Breast epithelium (tissue), 4 donors: ENCODE data around the gene GON4L. TPM values are rescaled to one million over a fixed set of nuclear protein-coding genes. Genes with fewer than 3 reads are reported as not detected.
"Not testable (repeated sequence)": the region's sequence is repeated elsewhere in the genome, so short reads cannot be mapped to it uniquely, and the experiment has no call there.

Experiments used
- DNase-seq, 2 donors: peaks; one replicate each; pipeline ENCODE4 v3.0.0-alpha.2; 2019; ENCODE audit warnings: low spot score in 2 of 2
- H3K27ac ChIP-seq, 2 donors: fragments of 200-600 bp; sonication (generic) in 1 of 2; one replicate each; pipeline ENCODE4 v1.5.1; 2016 to 2019; ENCODE audit warnings: mild to moderate bottlenecking in 1 of 2
- H3K27me3 ChIP-seq, 2 donors: fragments of 200-600 bp; sonication (generic) in 1 of 2; one replicate each; pipeline versions ENCODE4 v1.5.1 to v1.6.0; 2017 to 2019; ENCODE audit warnings: control low read depth in 1 of 2, mild to moderate bottlenecking in 1 of 2
- H3K36me3 ChIP-seq: fragments of 200-600 bp; one replicate; pipeline ENCODE4 v1.5.1; 2019
- H3K4me1 ChIP-seq, 2 donors: fragments of 200-600 bp; sonication (generic); one replicate each; pipeline ENCODE4 v1.5.1; 2016 to 2019; ENCODE audit warnings: control low read depth in 1 of 2
- H3K4me3 ChIP-seq, 3 donors: fragments of 200-600 bp; sonication (generic); 1 replicate in 2 of 3; 2 replicates in 1 of 3; pipeline ENCODE4 v1.5.1; 2016 to 2019; ENCODE audit warnings: mild to moderate bottlenecking in 3 of 3, moderate library complexity in 2 of 3
- H3K9me3 ChIP-seq, 2 donors: fragments of 200-600 bp; sonication (generic) in 1 of 2; one replicate each; pipeline ENCODE4 v1.5.1; 2016 to 2019; ENCODE audit warnings: control low read depth in 1 of 2
- POLR2A ChIP-seq: fragments of 450-650 bp; IDR thresholded peaks from one replicate; pipeline ENCODE4 v1.6.1; 2016; ENCODE audit warnings: antibody characterized with exemption, mild to moderate bottlenecking, moderate library complexity
- POLR2AphosphoS5 ChIP-seq, 3 donors: sonication (generic); formaldehyde crosslinking; IDR thresholded peaks; one replicate each; pipeline ENCODE4 v1.6.1; 2017; ENCODE audit warnings: antibody characterized with exemption in 3 of 3
- intact Hi-C: fragments of 100-400 bp; cut with DNase I; formaldehyde crosslinking; loops from one replicate; pipeline ENCODE4 v1.15.1; 2023; ENCODE audit warnings: low total_unique reads
- total RNA-seq, 3 donors: library from RNA; depleted of rRNA; stranded (reverse); fragments of >200 nt; gene quantifications; one replicate each; pipeline ENCODE4 v1.1.0, GENCODE V29; 2016
- TF ChIP-seq, protein P1 (sequence below), 3 donors: fragments of 450-650 bp; IDR thresholded peaks; one replicate each; pipeline ENCODE4 v1.5.1; 2016 to 2017; ENCODE audit warnings: antibody characterized with exemption in 3 of 3, mild to moderate bottlenecking in 3 of 3, moderate library complexity in 3 of 3

GON4L gene
- total RNA-seq, 3 donors from 2014 or later, result 33.3 to 56.4 (median 56.1) TPM

DNA sequence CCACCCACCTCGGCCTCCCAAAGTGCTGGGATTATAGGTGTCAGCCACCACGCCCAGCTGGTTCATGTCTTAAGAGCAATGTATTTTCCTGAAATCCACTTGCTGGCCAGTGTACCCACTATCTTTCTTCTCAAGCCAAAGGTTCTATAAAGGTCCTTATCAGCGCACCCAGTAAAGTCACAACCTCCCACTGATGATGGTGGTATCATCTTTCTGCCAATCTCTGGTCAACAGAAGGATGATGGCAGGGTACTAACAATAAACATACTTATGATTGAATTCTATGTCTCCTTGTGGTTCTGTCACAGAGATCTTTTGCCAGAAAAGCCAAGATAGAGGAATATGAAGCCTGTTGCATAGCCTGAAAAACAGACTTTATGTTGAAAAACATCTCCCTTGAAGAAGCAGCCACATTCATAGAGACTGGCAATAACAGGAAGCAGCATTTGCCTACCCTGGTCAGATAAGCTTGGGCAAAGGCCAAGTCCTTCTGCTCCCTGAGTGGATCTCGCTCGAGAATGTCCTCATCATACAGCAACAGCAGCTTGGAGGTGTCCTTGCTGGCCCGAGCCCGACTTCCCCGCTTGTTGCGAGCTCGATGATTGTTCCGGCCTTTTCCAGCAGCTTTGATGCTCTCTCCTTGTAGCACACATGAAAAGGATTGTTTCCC lies 95.1 kb downstream of the GON4L start:
- intact Hi-C loops, result no loop called here
- H3K4me1 ChIP-seq, result no peaks in the 10 kb centered on the region
- TF ChIP-seq, protein P1, sequence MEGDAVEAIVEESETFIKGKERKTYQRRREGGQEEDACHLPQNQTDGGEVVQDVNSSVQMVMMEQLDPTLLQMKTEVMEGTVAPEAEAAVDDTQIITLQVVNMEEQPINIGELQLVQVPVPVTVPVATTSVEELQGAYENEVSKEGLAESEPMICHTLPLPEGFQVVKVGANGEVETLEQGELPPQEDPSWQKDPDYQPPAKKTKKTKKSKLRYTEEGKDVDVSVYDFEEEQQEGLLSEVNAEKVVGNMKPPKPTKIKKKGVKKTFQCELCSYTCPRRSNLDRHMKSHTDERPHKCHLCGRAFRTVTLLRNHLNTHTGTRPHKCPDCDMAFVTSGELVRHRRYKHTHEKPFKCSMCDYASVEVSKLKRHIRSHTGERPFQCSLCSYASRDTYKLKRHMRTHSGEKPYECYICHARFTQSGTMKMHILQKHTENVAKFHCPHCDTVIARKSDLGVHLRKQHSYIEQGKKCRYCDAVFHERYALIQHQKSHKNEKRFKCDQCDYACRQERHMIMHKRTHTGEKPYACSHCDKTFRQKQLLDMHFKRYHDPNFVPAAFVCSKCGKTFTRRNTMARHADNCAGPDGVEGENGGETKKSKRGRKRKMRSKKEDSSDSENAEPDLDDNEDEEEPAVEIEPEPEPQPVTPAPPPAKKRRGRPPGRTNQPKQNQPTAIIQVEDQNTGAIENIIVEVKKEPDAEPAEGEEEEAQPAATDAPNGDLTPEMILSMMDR (IDR thresholded peaks at IDR 0.05), result no peak
- TF ChIP-seq POLR2AphosphoS5 (IDR thresholded peaks at IDR 0.05) (no peak), POLR2A (no peak)
- no peak for DNase-seq
- H3K27ac ChIP-seq, result no peak overlapping the region
- no peak overlapping the region for H3K4me3 ChIP-seq
- no peaks in the 10 kb centered on the region for H3K9me3 ChIP-seq
- no peaks in the 10 kb centered on the region for H3K27me3 ChIP-seq
- no peaks in the 10 kb centered on the region for H3K36me3 ChIP-seq

DNA sequence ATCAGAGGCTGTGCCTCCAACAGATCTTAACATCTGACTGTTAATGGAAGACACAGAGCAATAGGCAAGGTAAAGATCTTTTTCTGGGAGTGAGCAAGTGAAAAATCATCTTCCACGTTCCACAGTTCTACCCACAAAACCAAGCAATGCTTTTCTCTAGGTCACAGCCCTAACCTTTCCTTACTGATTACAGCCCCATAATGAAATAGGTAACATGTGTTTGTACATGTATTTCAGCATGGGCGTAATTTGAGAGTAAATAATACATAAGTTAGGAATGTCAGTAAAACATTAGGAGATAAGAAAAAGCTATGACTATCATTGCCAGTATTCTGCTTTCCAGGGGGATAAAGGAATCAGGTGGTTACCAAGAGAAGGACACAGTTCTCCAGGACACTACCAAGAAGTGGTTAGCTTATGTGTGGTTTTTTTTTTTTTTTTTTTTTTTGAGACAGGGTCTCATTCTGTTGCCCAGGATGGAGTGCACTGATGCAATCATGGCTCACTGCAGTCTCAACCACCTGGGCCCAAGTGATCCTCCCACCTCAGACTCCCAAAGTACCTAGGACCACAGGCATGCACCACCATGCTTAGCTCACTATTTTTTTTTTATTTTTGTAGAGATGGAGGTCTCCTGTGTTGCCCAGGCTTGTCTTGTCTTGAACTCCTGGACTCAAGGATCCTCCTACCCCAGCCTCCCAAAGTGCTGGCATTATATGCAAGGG lies 96.1 kb downstream of the GON4L start:
- DNase-seq, result no peak
- TF ChIP-seq, protein P1 (IDR thresholded peaks at IDR 0.05), result no peak
- no peak for TF ChIP-seq POLR2A
- no peak for TF ChIP-seq POLR2AphosphoS5 (IDR thresholded peaks at IDR 0.05)
- no peaks in the 10 kb centered on the region for H3K9me3 ChIP-seq
- H3K27ac ChIP-seq, result no peak overlapping the region
- H3K36me3 ChIP-seq, result no peaks in the 10 kb centered on the region
- H3K27me3 ChIP-seq, result no peaks in the 10 kb centered on the region
- intact Hi-C loops, result no loop called here
- no peak overlapping the region for H3K4me3 ChIP-seq
- H3K4me1 ChIP-seq, result no peaks in the 10 kb centered on the region

DNA sequence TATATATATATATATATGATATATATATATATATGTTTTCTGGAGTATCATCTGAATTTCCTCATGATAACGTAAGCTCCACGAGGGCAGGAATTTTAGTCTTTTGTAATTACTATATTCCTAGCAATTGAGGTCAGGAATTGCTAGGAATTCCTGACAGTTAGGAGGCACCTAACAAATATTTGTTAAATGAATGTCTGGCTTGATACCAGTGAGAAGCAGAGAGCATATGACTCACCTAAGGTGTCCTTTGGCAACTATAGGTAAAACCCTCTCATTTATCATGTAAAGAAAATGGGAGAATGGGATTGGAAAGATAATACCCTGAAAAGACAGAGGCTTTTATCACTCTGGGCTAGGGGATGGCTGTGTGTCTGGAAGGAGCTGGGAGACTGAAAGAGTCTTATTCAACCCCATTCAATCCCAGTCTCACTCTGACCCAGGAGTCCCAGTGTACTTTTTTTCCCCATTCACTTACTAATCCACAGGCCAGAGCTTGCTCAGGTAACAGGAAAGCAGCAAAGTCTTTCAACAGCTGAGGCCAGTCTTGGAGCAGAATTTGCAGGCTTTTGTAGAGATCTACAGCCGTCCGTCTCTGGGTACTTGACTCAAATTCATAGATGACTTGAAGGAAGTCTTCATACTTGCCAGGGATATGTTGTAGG lies 96.9 kb downstream of the GON4L start:
- Histone ChIP-seq H3K9me3 (no peaks in the 10 kb centered on the region), H3K36me3 (no peaks in the 10 kb centered on the region), H3K4me1 (no peaks in the 10 kb centered on the region), H3K27me3 (no peaks in the 10 kb centered on the region), H3K27ac (no peak overlapping the region), H3K4me3 (no peak overlapping the region)
- no peak for DNase-seq
- intact Hi-C loops, result no loop called here
- no peak for TF ChIP-seq POLR2AphosphoS5 (IDR thresholded peaks at IDR 0.05)
- TF ChIP-seq, protein P1 (IDR thresholded peaks at IDR 0.05), result no peak
- no peak for TF ChIP-seq POLR2A

DNA sequence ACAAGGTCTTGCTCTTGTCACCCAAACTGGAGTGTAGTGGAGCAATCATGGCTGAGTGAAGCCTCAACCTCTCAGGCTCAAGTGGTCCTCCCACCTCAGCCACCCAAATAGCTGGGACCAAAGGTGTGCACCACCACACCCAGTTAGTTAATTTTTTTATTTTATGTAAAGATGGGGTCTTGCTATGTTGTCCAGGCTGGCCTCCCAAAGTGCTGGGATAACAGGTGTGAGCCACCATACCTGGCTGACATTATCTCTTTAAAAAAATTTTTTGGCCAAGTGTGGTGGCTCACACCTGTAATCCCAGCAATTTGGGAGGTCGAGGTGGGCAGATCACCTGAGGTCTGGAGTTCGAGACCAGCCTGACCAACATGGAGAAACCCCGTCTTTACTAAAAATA lies 98.0 kb downstream of the GON4L start:
- H3K9me3 ChIP-seq, H3K27me3 ChIP-seq, H3K27ac ChIP-seq, H3K4me1 ChIP-seq, H3K36me3 ChIP-seq, intact Hi-C loops, H3K4me3 ChIP-seq, DNase-seq: not testable (repeated sequence)

DNA sequence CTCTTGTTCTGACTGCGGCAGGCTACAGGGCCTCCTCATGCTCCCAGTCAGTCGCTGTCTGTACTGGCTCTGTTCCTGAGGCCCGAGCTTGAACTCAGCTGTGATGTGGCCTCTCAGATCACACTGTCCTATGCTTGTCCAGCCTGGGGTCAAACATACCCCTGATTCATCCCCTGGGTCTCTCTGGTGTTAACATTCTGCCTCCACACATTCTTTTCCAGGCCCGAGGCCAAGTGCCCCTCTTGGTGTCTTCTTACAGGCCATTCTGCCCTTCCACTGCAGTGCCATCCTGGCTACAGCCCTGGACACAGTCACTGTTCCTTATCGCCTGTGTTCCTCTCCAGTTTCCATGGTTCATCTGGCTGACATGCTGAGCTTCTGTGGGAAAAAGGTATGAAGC lies 108.9 kb downstream of the GON4L start:
- H3K4me1 ChIP-seq, H3K9me3 ChIP-seq, H3K36me3 ChIP-seq, H3K27me3 ChIP-seq, DNase-seq, H3K27ac ChIP-seq, intact Hi-C loops, H3K4me3 ChIP-seq: not testable (repeated sequence)

DNA sequence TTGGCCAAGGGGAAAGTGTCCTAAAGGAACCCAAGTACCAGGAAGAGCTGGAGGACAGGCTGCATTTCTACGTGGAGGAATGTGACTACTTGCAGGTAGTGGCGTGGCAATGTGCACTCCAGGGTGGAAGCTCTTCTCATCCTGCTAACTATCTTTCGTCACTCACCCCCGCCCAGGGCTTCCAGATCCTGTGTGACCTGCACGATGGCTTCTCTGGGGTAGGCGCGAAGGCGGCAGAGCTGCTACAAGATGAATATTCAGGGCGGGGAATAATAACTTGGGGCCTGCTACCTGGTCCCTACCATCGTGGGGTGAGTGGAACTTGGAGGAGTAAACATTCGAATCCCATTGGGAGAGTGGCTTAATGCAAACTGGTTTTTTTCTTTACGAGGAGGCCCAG lies 109.4 kb downstream of the GON4L start:
- H3K4me3 ChIP-seq, H3K4me1 ChIP-seq, intact Hi-C loops, H3K9me3 ChIP-seq, DNase-seq, H3K27ac ChIP-seq, H3K36me3 ChIP-seq, H3K27me3 ChIP-seq: not testable (repeated sequence)
